ENCODE measurements around the gene ATXN7L3. TPM values are rescaled to one million over a fixed set of nuclear protein-coding genes. Genes with fewer than 3 reads are reported as not detected.
"Not testable (repeated sequence)": the region's sequence is repeated elsewhere in the genome, so short reads cannot be mapped to it uniquely, and the experiment has no call there.

The ATXN7L3 gene
- total RNA-seq, 1 donor from 2014 or later = 37.8 TPM

DNA sequence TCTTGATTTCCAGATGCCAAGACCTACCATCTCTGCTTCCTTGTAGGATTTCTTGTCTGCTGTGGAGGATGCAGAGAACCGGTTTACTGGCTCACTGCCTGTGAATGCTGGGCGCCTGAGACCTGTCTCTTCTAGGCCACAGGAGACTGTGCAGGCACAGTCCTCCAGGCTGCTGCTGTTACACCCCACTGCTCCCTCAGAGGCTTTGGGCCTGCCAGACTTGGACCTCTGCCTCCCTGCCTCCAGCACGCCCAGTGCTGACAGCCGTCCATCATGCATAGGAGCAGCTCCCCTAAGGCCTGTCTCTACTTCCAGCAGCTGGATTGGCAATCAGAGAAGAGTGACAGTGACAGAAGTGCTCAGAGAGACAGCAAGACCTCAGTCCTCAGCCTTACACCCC is 51.9 kb downstream of the ATXN7L3 start:
- DNase-seq (ENCODE audit: low spot score) = no peak
- intact Hi-C loops (cut with DNase I) = no loop called here

GRCh38 chr17:44146375-44147346 is 53.0 kb downstream of the ATXN7L3 start:
- no peak for DNase-seq (ENCODE audit: low spot score)

GRCh38 chr17:44144966-44145739 is 54.5 kb downstream of the ATXN7L3 start:
- intact Hi-C loops (cut with DNase I) = loop anchor here (5.0 kb wide), 1 partner anchor 73 kb away; the partner anchor contains the start of gene G6PC3
- no peak for DNase-seq (ENCODE audit: low spot score)

More at GRCh38 chr17:44146375-44147346, 53.0 kb downstream of the ATXN7L3 start:
- intact Hi-C loops (cut with DNase I) = no loop called here

- not testable (repeated sequence) for DNase-seq (ENCODE audit: low spot score)
- intact Hi-C loops (cut with DNase I) = loop anchor here (2.0 to 5.0 kb wide), 2 partner anchors 72 to 181 kb away; partner anchors contain the start of genes G6PC3 and SLC25A39
Measured at GRCh38 chr17:44143921-44144320, 55.8 kb downstream of the ATXN7L3 start.

Small RNA genes lying within 50 kb of the gene (microRNA-seq; reads per million reads assigned to microRNA genes)
- gene MIR6782 = not detected

Other genes with a start within 250 kb of the ATXN7L3 start
- not detected for gene PYY, start 245.9 kb downstream of the ATXN7L3 start, total RNA-seq
- gene NAGS, start 195.3 kb downstream of the ATXN7L3 start, total RNA-seq = 0.51 TPM
- 12.4 TPM for gene TMEM101, start 184.9 kb downstream of the ATXN7L3 start, total RNA-seq
- gene LSM12, start 133.2 kb downstream of the ATXN7L3 start, total RNA-seq = 39.2 TPM
- 33.6 TPM for gene G6PC3, start 129.1 kb downstream of the ATXN7L3 start, total RNA-seq
- 75.5 TPM for gene HDAC5, start 76.2 kb downstream of the ATXN7L3 start, total RNA-seq
- gene HROB, start 58.0 kb downstream of the ATXN7L3 start, total RNA-seq = 0.65 TPM
- gene ASB16, start 29.2 kb downstream of the ATXN7L3 start, total RNA-seq = 8.9 TPM
- gene TMUB2, start 12.9 kb downstream of the ATXN7L3 start, total RNA-seq = 20.5 TPM
- 53.1 TPM for gene UBTF, start 19.8 kb upstream of the ATXN7L3 start, total RNA-seq
- 4.0 TPM for gene SLC4A1, start 68.3 kb upstream of the ATXN7L3 start, total RNA-seq
- 0.97 TPM for gene RUNDC3A, start 108.7 kb upstream of the ATXN7L3 start, total RNA-seq
- 53.4 TPM for gene SLC25A39, start 124.9 kb upstream of the ATXN7L3 start, total RNA-seq
- 130 TPM for gene GRN, start 145.4 kb upstream of the ATXN7L3 start, total RNA-seq
- gene FAM171A2, start 164.0 kb upstream of the ATXN7L3 start, total RNA-seq = 0.62 TPM
- 1.7 TPM for gene ITGA2B, start 189.8 kb upstream of the ATXN7L3 start, total RNA-seq